HG03196 (cell line): ENCODE data around the gene BSN.

Experiments
- ATAC-seq: cut with Tn5 transposase; IDR thresholded peaks from one replicate; pipeline ENCODE4 v1.9.1; 2021; ENCODE audit not compliant: unreplicated experiment

Gene BSN, protein sequence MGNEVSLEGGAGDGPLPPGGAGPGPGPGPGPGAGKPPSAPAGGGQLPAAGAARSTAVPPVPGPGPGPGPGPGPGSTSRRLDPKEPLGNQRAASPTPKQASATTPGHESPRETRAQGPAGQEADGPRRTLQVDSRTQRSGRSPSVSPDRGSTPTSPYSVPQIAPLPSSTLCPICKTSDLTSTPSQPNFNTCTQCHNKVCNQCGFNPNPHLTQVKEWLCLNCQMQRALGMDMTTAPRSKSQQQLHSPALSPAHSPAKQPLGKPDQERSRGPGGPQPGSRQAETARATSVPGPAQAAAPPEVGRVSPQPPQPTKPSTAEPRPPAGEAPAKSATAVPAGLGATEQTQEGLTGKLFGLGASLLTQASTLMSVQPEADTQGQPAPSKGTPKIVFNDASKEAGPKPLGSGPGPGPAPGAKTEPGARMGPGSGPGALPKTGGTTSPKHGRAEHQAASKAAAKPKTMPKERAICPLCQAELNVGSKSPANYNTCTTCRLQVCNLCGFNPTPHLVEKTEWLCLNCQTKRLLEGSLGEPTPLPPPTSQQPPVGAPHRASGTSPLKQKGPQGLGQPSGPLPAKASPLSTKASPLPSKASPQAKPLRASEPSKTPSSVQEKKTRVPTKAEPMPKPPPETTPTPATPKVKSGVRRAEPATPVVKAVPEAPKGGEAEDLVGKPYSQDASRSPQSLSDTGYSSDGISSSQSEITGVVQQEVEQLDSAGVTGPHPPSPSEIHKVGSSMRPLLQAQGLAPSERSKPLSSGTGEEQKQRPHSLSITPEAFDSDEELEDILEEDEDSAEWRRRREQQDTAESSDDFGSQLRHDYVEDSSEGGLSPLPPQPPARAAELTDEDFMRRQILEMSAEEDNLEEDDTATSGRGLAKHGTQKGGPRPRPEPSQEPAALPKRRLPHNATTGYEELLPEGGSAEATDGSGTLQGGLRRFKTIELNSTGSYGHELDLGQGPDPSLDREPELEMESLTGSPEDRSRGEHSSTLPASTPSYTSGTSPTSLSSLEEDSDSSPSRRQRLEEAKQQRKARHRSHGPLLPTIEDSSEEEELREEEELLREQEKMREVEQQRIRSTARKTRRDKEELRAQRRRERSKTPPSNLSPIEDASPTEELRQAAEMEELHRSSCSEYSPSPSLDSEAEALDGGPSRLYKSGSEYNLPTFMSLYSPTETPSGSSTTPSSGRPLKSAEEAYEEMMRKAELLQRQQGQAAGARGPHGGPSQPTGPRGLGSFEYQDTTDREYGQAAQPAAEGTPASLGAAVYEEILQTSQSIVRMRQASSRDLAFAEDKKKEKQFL (N-terminal part only)

DNA sequence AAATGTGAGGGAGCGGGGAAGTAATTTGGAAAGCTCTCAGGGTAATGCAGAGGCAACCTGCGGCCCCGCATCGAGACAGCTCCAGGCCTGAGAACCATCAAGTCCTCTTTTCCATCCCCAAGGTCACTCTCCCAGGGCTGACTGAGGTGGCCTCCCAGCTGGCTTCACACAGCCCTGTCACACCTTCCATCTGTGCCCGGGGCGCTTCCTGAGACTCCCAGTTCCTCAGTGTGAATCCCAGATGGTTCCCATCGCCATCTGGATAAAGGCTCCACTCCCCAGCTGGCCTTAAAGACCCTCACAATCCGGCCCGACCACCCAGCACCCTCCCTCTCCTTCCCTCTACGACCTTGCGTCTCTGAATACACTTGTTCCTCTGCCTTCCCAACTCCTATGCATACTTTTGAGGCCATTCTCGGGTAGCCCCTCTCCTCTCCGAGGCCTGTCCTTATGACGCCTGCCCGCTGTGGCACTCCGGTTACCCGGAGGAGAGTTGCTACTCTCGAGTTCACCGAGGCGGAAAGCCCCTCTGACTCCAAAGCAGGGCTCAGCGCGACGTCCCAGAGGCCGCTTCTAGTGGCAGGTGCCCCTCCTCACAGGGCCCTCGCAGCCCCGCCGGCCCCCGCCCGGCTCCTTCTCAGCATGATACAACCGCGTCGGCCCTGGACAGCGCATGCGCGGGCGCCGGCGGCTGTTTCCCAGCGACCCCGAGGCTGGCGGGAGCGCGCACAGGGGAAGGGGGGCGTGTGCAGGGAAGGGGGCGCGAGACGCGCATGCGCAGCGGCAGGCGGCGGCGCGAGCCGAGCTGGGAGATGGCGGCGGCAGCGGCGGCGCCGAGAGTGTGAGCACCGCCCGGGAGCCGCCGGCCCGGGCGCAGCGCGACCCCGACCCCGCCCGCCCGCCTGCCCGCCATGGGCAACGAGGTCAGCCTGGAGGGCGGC lies at the start of gene BSN:
BSN (plus strand) TSS at position 786 of the 941 bp plus-strand sequence; CDS start at position 912, 126 bp downstream.
- peak; percentile 63 for ATAC-seq

DNA sequence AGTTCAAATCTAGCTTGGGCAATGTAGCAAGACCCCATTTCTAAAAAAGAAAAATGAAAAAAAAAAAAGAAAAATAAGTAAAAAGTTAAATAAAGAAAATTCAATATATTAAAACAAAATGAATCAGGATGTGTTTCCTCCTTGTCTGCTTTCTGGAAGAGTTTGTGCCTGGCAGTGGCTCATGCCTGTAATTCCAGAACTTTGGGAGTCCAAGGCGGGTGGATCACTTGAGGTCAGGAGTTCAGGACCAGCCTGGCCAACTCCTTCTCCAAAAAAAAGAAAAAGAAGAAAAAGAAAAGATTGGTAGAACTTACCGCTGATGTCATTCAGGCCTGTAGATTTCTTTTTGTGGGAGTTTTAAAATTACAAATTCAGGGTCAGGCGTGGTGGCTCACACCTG lies 47.4 kb upstream of the BSN start:
- ATAC-seq: no peak

DNA sequence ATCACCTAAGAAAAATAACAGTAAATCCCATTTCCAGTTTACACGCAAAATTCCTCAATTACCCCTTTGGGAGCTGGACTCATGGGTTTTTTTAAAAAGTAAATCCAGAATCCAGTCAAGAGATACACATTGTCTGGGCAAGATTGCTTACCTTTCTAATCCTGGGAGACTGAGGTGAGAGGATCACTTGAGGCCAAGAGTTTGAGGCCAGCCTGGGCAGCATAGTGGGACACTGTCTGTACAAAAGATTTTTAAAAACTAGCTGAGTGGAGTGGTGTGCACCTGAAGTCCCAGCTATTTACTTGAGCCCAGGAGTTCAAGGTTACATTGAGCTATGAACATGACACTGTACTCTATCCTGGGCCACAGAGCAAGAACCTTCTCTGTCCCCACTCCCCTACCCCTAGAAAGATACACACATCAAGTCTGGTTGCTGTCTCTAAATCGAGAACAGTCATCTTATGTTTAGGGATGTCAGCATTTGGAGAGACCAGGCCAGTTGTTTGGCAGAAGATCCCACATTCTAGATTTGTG lies 45.2 kb upstream of the BSN start:
- no peak for ATAC-seq

DNA sequence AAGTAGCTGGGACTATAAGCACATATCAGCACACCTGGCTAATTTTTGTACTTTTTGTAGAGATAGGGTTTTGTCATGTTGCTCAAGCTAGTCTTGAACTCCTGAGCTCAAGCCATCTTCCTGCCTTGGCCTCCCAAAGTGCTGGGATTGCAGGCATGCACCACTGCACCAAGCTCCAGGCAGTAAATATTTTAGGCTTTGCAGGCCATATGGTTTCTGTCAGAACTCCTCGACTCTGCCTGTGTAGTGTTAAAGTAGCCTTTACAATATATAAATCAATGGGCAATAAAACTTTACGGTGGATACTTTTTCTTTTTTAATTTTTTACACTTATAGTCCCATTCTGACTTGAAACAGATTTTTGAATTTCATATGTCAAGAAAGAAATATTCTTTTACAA lies 42.6 kb upstream of the BSN start:
- no peak for ATAC-seq

DNA sequence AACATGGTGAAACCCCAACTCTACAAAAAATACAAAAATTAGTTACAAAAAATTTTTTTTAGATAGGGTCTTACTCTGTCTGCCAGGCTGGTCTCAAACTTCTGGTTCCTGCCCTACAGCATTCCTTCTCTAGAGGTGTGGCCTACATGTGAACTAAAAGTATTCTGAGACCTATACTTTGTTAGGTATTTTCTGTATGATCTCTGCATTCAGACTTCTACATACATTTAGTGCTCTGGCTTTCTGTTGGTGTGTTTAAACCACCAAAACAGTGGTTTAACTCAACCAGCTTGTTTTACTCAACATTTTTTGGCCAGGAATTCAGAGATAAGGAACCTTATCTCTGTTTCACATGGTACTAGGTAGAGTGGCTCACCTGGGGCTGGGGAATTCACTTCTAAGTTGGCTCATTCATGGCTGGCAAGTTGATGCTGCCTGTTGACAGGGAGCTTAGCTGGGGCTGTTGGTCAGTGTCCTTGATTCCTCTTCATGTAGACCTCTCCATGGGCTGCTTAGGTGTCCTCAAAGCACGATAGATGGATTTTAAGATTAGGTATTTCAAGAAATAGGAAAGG lies 41.4 kb upstream of the BSN start:
- ATAC-seq: no peak

DNA sequence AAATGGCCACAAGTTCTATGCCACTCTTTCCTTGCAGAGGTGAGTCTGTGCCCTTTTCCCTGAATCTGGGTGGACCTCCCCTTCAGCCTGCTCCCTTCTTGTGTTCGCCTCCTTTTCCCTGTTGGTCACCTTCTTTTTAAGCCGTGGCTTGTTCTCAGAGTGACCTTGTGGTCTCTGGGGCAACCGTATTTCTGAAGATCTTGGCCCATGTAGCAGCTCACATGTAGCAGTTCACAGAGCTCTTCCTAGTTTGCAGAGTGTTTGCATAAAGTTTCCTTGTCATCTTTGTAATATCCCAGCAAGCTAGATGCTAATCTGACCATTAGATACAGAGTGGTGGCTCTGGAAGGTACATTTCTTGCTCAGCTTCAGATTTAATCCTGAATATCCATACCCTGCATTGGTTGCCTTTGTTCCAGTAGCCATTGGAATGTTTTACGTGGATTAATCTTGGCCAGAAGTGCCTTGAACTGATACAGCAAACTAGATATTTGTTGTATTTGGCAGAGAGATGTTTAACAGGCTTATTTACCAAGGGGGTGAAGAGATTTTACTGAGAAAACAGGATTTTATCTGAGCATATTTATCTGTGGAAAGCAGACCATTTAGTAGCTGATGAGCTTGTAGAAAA lies 40.7 kb upstream of the BSN start:
- no peak for ATAC-seq

DNA sequence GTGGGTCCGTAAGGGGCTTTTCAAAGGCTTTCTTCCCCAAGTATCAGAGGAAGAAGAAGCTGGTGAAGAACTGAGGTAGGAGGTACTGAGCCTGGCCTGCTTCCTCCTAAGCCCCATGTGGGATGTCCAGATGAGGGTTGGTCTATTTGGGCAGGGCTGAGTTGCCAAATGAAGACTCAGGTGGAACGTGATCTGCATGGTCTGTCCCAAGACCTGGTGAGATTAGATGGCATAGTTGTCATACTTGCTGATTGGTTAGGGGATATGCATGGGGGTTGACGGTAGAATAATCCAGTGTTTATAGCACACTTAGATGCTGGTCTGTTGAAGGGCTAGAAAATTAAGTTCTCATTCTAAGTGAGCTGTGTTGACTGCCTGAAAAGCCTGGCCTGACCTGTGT lies 36.3 kb upstream of the BSN start:
- ATAC-seq: no peak

DNA sequence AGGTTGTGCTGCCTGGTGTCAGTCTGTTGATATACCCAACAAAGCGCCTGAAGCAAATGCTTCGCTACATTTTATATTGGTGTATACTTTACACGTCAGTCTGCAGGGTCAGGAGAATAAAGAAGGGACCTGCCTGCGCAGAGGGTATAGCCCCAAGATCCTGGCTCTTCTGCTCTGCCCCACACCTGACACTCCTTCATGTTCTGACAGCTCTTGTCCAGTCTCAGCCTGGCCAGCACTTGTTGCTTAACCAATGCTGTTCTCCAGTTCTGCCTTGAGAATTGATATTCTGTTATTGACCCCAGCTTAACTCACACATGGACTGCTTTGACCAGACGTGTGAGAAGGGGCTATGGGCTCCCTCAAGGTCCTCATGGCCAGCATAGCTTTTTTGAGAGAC lies 35.8 kb upstream of the BSN start:
- ATAC-seq: no peak

DNA sequence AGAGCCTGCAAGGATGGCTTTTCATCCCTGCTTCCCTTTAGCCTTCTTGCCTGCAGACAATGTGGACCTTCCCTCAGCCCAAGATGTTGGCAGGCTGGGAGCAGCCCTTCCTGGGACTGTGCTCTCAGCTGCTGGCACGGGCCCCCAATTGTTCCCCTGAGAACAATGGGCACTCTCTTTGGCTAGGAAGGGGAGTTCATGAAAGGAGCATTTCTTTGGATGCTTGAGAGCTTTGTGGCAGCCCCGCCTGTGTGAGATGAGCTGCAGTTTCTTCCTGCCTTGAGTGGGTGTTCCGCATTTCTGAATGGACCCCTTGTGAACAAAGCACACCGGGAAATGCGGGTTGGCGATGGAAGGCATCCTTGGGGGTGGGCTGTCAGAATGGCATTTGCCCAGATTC lies 35.0 kb upstream of the BSN start:
- ATAC-seq: no peak

DNA sequence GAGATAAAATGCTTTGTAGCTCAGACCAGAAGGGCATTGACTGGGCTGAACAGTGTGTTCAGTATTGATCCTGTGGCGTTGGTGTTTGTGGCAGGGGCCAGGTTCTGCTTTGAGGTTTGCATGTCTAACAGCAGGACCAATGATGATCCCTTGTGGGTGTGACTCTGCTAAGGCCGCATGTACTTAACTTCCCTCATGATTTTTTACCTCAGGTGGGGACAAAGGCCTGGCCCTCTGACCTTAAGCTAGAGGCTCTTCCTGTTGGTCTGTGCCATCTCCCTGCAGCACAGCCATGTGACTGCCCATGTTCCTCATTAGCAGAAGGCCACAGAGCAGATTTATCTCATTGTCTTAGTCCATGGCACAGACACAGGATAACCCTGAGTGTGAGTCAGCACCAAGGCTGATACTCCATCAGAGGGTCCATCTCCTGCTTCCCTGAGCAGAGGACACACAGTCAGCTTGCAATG lies 34.3 kb upstream of the BSN start:
- ATAC-seq: no peak

DNA sequence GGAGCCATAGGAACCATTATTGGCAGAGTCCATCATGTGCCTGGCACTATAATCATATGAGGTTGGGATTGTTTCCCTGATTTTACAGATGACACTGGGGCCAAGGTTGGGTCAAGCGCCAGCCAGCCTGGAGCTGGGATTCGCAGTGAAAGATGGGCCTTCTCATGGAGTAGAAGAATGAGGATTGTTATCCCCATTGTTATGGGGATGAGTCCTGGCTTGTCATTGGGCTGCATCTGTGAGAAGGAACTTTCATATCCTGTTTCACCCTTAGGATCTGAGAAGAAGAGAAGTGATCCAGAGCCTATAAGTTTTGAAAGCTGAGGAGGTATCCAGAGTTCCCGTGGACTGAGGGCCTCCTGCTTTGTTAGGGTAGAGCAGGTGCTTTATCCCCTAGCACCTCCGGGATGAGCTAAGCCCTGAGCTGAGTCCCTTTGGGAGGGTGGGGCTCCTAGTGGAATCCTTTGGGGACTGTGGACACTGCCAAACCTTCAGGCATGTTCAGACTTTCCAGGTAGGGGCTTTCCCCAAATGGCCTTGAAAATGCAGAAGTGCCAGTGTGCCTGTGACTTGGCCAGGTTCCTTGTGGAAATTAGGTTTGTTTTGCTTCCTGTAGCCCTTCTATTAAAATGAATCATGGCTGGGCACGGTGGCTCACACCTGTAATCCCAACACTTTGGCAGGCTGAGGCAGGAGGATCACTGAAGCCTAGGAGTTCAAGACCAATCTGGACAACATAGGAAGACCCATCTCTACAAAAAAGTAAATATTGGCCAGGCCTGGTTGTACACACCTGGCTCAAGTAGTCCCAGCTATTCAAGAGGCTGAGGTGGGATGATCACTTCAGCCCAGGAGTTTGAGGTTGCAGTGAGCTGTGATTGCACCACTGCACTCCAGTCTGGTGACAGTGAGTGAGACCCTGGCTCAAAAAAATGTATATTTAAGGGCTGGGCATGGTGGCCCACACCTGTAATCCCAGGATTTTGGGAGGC lies 30.2 kb upstream of the BSN start:
- ATAC-seq: no peak

DNA sequence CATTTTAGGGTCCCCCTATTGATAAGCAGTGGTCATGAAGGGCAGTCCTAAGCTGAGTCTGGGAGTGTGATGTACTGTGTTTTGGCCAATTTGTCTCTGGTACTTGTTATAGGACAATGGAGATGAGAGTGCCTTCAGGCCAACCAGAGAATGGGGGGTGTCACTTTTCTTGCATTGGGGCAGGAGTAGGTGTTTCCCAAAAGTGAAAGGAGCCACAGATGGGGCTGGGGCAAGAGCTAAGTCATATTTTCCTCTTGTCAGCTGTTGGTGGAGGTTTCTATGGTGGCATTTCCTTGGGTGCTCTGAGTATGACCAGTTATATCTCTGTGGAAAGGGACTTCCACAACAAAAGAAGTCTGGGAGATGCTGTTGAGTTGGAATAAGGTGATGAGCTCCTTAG lies 24.7 kb upstream of the BSN start:
- ATAC-seq: no peak

DNA sequence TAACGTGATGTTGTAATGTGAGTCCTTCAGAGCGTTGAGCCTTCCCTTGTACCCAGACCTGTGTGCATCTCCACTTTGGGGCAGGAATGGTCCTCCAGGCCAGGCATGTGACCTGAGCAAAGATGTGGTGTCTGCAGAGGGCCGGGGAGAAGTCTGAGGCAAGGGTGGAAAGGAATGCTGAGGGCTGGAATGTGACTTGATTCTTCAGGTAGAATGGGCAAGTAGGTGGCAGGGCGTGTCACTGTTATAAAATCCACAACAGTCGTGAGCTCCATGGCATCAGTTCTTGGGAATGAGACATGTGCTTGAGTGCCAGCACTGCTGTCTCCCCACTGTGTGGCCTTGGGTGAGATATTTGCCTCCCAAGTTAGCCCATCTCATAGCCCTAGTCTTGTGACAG lies 24.0 kb upstream of the BSN start:
- ATAC-seq: no peak

DNA sequence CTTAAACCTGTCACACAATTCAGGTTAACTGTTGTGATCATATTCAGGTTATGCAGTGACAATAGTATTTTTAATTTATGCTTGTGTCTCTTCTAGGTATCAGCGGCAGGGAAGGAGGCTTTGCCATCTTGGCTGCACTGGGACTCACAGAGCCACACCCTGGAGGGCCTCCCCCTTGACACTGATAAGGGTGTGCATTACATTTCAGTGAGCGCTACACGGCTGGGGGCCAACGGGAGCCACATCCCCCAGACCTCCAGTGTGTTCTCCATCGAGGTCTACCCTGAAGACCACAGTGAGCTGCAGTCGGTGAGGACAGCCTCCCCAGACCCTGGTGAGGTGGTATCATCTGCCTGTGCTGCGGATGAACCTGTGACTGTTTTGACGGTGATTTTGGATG lies 23.6 kb upstream of the BSN start:
- ATAC-seq: no peak

DNA sequence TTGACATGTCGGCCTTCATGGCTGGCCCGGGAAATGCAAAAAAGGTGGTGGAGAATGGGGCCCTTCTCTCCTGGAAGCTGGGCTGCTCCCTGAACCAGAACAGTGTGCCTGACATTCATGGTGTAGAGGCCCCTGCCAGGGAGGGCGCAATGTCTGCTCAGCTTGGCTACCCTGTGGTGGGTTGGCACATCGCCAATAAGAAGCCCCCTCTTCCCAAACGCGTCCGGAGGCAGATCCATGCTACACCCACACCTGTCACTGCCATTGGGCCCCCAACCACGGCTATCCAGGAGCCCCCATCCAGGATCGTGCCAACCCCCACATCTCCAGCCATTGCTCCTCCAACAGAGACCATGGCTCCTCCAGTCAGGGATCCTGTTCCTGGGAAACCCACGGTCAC lies 23.1 kb upstream of the BSN start:
- no peak for ATAC-seq

DNA sequence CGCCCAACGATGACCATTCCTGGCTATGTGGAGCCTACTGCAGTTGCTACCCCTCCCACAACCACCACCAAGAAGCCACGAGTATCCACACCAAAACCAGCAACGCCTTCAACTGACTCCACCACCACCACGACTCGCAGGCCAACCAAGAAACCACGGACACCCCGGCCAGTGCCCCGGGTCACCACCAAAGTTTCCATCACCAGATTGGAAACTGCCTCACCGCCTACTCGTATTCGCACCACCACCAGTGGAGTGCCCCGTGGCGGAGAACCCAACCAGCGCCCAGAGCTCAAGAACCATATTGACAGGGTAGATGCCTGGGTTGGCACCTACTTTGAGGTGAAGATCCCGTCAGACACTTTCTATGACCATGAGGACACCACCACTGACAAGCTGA lies 22.6 kb upstream of the BSN start:
- no peak for ATAC-seq

DNA sequence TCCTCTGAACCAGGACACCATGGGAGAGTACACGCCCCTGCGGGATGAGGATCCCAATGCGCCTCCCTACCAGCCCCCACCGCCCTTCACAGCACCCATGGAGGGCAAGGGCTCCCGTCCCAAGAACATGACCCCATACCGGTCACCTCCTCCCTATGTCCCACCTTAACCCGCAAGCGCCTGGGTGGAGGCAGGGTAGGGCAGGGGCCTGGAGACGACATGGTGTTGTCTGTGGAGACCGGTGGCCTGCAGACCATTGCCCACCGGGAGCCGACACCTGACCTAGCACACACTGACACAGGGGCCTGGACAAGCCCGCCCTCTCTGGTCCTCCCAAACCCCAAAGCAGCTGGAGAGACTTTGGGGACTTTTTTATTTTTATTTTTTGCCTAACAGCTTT lies 21.2 kb upstream of the BSN start:
- no peak for ATAC-seq
